HEK293 (cell line): Measurements from ENCODE around the gene CCM2L.

Experiments
- ATF2 ChIP-seq: fragments of 450-650 bp; formaldehyde crosslinking; IDR thresholded peaks from 2 replicates; pipeline ENCODE4 v1.5.1; 2016; ENCODE audit warnings: missing biosample characterization, missing genetic modification characterization, low read depth
- CTCF ChIP-seq: fragments of 450-650 bp; formaldehyde crosslinking; IDR thresholded peaks from 2 replicates; pipeline ENCODE4 v1.5.1; 2016; ENCODE audit warnings: missing biosample characterization, missing genetic modification characterization
- KLF16 ChIP-seq: fragments of 450-650 bp; formaldehyde crosslinking; IDR thresholded peaks from 2 replicates; pipeline ENCODE4 v1.5.1; 2017; ENCODE audit warnings: missing biosample characterization, missing genetic modification characterization
- KLF8 ChIP-seq: fragments of 450-650 bp; formaldehyde crosslinking; IDR thresholded peaks from 2 replicates; pipeline ENCODE4 v1.5.1; 2016; ENCODE audit warnings: missing biosample characterization, missing genetic modification characterization
- PRDM10 ChIP-seq: fragments of 450-650 bp; formaldehyde crosslinking; IDR thresholded peaks from 2 replicates; pipeline ENCODE4 v1.5.1; 2016; ENCODE audit warnings: missing biosample characterization, missing genetic modification characterization
- REST ChIP-seq: fragments of 450-650 bp; formaldehyde crosslinking; IDR thresholded peaks from 2 replicates; pipeline ENCODE4 v1.5.1; 2016; ENCODE audit warnings: missing biosample characterization, missing genetic modification characterization
- TCF7L2 ChIP-seq: IDR thresholded peaks from 2 replicates; pipeline ENCODE4 v1.6.1; 2011; ENCODE audit warnings: low read depth, mild to moderate bottlenecking, inconsistent platforms, low read length, moderate library complexity, borderline replicate concordance
- ZBTB7A ChIP-seq: fragments of 450-650 bp; formaldehyde crosslinking; IDR thresholded peaks from 2 replicates; pipeline ENCODE4 v1.5.1; 2016; ENCODE audit warnings: low read depth, missing biosample characterization, missing genetic modification characterization
- ZIC2 ChIP-seq: fragments of 450-650 bp; formaldehyde crosslinking; IDR thresholded peaks from 2 replicates; pipeline ENCODE4 v1.5.1; 2016; ENCODE audit warnings: missing biosample characterization, missing genetic modification characterization
- ZNF274 ChIP-seq, 2 experiments: fragments of 200-500 bp in 1 of 2; fragments of 450-650 bp in 1 of 2; sonication (Bioruptor generic) in 1 of 2; formaldehyde crosslinking in 1 of 2; IDR thresholded peaks; 2 replicates each; pipeline versions ENCODE4 v1.5.1 to v1.6.1; 2014 to 2016; ENCODE audit warnings: borderline replicate concordance in 1 of 2, inconsistent platforms in 1 of 2, low read length in 1 of 2, missing biosample characterization in 1 of 2, missing genetic modification characterization in 1 of 2
- ZNF280C ChIP-seq: fragments of 450-650 bp; formaldehyde crosslinking; IDR thresholded peaks from 2 replicates; pipeline ENCODE4 v1.5.1; 2016; ENCODE audit warnings: missing biosample characterization, missing genetic modification characterization
- ZNF473 ChIP-seq: fragments of 450-650 bp; formaldehyde crosslinking; IDR thresholded peaks from 2 replicates; pipeline ENCODE4 v1.5.1; 2017; ENCODE audit warnings: missing biosample characterization, missing genetic modification characterization
- ZSCAN30 ChIP-seq: fragments of 450-650 bp; IDR thresholded peaks from 2 replicates; pipeline ENCODE4 v1.5.1; 2018; ENCODE audit warnings: missing biosample characterization, mild to moderate bottlenecking, missing genetic modification characterization, moderate library complexity

- no peak for TF ChIP-seq KLF16
- no peak for TF ChIP-seq PRDM10 (tag by site-specific recombination)
- TF ChIP-seq CTCF, result no peak
- no peak for TF ChIP-seq ATF2
- TF ChIP-seq ZNF473 (tag by site-specific recombination), result no peak
- TF ChIP-seq ZNF280C (tag by site-specific recombination), result no peak
- no peak for TF ChIP-seq ZBTB7A (tag by site-specific recombination)
- TF ChIP-seq REST (tag by site-specific recombination), result no peak
- TF ChIP-seq ZSCAN30 (tag by site-specific recombination), result no peak
- no peak for TF ChIP-seq TCF7L2
- no peak for TF ChIP-seq KLF8 (tag by site-specific recombination)
- no peak for TF ChIP-seq ZIC2 (tag by site-specific recombination)
- TF ChIP-seq ZNF274 (IDR thresholded peaks at IDR 0.05; ENCODE audit: low read length), result no peak
- no peak for TF ChIP-seq ZNF274 (tag by site-specific recombination; IDR thresholded peaks at IDR 0.05; ENCODE audit: borderline replicate concordance)
Measured at GRCh38 chr20:32028647-32029372, 18.6 kb downstream of the CCM2L start.
